ENCODE results near the gene ALDH4A1.
A peak's percentile ranks its signal among the peaks of the same experiment; 100 is the strongest.
"Not testable (repeated sequence)": the region's sequence is repeated elsewhere in the genome, so short reads cannot be mapped to it uniquely, and the experiment has no call there.

ALDH4A1 gene

DNA sequence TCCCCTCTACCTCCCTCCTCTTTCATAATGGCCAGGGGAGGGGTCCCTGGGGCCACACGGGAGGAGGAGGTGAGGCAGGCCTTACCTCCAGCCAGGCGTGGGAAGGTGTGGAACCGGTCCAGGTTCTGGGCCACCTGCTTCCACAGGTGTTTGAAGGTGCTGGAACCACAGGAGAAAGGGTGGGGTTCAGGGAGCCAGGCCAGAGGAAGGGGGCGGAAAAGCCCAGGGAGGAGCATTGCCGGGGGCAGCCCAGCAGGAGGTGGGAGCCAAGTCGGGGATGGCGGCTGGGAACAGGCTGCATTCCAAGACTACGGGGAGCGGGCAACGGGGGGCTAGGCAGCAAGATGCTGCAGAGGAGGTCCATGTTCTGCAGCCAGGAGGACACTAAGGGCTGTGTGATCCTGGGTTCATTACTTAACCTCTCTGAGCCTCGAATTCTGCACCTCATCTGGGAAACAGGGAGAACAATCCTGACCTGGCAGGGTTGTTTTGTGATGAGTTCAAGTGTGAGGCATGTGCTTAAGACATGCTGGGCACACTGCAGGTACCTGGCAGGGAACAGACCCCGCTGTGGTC is 23.1 kb downstream of the ALDH4A1 start:
- no peak for DNase-seq (ENCODE audit: low spot score)

DNA sequence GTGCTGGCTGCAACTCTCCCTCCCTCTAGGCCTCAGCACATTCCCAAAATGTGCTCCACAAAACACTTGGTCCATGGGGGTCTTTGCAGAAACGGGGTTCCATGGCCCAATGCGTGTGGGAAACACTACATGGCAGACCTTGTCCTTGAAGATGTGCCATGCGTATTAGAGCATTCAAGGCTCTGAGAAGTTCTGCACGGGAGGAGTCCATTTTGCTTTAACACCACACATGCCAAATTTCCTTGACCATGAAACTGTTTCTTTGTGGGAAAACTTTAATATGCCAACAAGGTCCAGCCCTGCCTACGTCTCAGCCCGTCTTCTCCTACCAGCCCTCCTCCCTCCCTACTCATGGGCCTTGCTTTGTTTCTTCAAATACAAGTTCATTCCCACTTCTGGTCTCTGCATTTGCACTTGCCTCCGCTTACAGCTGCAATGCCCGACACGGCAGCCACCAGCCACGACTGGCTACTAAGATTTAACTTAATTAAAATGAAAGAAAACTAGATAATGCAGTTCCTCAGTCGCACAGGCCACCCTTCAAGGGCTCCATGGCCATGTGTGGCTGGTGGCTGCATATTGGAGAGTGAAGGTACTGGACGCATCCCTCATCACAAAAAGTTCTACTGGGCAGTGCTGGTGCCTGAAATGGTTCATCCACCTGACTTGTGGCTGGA is 23.7 kb downstream of the ALDH4A1 start:
- no peak for DNase-seq (ENCODE audit: low spot score)

GRCh38 chr1:18877282-18877681 is 25.1 kb downstream of the ALDH4A1 start:
- DNase-seq (ENCODE audit: low spot score): no peak

DNA sequence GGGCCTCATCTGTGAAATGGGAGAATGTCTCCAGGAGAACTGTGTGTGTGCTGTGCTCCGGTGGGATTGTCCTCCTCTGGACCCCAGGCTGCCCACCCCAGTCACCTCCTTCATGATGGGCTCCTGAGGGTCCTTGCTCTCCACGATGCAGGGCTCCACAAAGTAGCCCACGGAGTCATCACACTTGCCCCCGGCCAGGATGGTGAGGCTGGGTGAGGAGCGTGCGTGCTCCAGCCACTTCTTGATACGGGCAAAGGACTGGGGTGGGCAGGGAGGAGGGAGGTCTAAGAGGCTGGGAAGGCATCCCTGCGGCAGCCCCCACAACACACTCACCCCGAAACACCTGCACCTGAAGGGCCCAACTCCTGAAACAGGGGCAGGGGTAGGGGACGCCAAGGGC is 26.1 kb downstream of the ALDH4A1 start:
- DNase-seq (ENCODE audit: low spot score): no peak

DNA sequence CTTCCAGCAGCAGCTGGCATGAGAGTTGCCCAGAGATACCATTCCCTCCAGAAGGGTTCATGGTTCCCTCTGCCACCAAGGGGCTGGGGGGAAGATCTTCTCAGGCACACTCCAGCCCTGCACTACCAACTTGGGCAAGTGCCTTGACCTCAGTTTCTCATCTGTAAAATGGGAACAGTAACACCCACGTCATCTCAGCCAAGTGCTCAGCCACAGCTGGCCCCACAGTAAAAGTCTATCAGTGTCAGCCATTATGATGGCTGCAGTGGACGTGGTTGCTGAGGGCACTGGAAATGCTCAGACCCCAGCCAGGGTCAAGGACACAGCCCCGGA is 26.6 kb downstream of the ALDH4A1 start:
- no peak for DNase-seq (ENCODE audit: low spot score)

DNA sequence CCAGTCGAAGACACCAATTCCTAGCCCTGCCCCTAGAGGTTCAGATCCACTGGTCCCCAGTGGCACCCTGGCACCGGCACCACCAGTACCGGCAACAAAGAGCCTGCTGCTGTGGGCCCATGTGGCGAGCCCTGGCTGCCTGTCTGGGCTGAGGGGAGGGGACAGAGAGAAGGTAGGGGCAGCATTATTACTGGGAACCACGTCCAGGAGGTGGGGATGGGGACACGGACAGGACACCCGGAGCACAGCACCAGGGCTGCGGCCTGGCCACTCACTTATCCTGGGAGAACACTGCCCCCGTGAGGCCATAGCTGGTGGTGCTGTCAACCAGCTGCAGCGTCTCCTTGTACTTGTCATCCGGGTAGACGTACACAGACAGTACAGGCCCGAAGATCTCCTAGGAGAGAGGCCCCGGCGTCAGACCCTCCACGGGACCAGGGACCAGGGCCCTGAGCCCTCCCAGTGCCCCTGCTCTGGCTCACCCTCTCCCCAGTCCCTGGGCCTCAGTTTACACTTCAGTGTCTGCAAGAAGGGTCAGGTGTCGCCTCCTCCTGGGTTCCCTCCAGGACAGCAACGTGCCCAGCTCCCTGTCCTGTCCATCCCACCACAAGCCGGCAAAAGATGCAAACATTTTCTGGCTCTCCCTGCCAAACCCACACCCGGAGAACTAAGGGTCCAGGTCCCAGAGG is 27.1 kb downstream of the ALDH4A1 start:
- peak; percentile 90 for DNase-seq (ENCODE audit: low spot score)

GRCh38 chr1:18874600-18874999 is 27.8 kb downstream of the ALDH4A1 start:
- no peak for DNase-seq (ENCODE audit: low spot score)

- DNase-seq (ENCODE audit: low spot score): no peak
Observed at GRCh38 chr1:18874036-18874435, 28.3 kb downstream of the ALDH4A1 start.

DNA sequence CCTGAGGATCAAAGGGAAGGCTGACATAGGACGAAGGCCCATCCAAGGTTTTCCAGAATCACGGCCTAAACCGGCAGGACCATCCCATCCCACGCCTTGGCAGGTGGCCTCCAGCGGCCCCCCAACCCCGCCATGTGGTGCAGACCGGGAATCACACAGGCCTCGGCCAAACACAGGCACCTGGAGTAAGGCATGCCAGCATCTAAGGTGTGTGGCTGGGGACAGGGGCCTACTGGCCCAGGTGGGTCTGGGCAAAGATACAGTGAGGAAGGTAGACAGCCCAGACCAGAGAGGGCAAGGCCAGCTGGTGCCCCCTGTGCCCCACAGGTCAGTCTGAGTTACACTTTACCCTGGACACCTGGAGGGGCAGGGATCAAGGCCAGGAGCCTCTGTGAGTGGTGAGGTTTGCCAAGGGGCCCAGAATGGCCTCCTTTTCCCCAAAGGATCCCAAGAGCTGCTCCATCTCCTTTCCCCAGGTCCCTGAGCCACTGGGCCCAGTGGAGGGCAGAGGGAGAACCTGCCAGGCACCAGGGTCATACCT is 30.2 kb downstream of the ALDH4A1 start:
- DNase-seq (ENCODE audit: low spot score): no peak

DNA sequence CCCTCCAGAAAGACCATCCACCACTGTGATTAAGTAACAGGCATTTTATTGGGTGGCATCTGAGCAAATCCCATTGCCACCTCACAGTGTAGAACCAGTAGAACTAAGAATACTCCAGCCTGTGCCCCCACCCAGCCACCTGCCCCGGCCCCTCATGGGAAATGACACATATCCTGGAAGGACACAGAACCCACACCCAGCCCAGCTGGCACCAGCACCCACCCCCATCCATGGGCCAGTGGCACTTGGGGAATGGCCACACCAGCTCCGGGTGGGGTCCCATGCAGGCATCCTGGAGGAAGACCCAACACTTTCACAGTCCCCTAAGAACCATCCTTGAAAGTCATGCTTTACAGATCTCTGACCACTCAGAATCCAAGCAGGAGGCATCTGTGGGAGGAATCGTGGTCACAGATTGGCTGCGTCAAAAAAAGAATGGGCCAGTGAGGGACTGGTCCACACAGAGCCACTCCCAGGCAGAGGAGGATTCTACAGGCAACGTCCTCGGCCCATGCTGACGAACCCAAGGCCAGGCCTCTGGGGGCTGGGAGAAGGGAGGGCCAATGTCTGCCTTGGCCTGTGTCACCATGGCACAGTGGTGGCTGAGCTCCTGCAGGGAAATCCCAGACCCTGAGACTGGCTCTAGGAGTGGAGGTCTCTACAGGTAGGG is 30.8 kb downstream of the ALDH4A1 start:
- no peak for DNase-seq (ENCODE audit: low spot score)

DNA sequence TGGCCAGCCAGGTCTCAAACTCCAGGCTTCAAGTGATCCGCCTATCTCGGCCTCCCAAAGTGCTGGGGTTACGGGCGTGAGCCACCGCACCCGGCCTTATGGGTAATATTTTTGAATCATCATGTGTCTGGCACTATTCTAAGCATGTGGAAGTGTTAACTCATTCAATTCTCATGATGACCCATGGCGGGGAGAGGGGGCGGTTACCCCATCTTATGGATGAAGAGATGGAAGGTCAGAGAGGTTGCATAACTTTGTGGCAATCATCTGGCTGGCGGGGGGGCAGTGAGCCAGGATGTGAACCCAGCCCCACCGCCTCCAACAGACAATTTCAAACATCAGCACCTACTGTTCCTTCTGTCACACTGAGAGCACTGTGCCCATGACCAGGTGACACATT is 31.4 kb downstream of the ALDH4A1 start:
- DNase-seq (ENCODE audit: low spot score): no peak

DNA sequence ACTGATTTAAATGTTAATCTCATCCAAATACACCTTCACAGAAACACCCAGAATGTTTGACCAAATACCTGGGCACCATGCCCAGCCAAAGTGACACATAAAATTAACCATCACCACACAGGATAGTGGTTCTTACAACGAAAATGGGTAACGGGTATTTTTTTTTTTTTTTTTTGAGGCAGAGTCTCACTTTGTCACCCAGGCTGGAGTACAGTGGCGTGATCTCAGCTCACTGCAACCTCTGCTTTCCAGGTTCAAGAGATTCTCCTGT is 31.8 kb downstream of the ALDH4A1 start:
- DNase-seq (ENCODE audit: low spot score): not testable (repeated sequence)

DNA sequence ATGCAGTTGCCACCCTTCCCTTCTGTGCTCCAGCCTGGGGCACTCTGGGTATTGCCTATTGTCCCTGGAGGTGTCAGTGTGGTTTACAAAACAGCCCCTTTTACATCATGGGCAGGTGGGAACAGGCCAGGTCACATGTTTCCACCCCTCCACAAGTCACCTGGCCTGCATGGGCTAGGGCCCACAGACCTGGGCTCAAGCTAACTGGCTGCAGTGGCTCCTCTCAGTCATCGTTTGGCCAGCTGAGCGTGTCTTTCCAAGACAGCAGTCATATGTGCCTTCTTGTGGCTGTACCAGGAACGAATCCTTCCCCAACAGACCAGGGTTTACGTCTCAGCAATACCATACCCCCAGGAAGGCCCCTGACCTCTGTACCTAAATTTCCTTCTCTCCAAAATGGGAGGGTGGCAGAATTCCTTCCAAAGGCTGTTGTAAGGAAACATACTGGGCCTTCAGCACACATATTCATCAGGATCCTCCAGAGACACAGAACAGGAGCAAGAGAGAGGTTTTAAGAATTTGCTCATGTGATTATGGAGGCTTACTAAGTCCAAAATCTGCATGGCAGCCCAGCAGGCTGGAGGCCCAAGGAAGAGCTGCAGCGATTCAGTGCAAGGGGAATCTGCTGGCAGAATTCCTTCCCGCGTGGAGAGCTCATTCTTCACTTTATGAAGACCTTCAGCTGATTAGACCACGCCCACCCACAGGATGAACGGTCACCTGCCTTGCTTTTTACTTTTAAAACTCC is 32.3 kb downstream of the ALDH4A1 start:
- no peak for DNase-seq (ENCODE audit: low spot score)

DNA sequence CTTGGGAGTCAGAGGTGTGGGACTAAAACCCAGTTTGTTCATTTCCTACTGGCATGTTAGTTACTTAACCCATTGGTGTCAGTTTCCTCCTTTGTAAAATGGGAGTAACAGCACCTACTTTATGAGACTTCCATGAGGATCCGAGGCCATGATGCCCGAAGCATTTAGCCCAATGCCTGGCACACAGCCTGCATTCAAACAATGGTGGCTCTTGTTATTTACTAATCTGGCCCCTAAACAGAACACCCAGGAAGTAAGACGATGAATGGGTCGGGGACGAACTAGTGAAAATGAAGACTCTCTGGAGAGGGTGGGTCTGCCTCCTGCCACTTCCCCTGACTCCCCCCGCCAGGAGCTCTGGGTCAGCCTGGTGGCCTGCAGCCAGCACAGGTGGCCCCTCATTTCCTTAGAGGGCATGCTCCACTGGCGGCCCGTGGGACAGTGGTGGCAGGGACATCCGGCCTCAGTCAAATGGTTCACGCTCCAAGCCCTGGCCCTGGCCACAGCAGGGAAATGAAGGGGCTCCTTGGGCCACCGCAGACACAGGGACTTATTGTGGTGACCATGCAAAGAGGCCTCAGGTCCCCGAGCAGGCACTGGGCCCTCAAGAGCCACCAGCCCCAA is 33.4 kb downstream of the ALDH4A1 start:
- DNase-seq (ENCODE audit: low spot score): no peak

- no peak for DNase-seq (ENCODE audit: low spot score)
Observed at GRCh38 chr1:18868354-18868753, 34.0 kb downstream of the ALDH4A1 start.

DNA sequence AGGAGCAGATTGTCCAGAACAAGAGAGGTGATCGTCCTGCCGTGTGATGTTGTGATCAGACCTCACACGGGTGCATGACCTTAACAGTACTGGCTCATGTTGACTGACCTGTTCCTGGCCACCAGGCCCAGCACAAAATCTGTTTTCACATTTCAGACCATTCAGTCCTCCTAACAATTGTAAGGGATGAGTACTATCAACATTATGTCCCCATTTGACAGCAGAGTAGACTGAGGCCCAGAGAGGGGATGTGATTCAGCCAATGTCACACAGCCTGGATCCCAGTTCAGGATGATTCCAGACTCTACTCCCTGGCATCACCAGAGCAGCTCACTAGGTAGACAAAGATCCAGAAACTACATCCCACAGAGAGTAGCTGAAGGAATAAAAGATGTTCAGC is 35.5 kb downstream of the ALDH4A1 start:
- DNase-seq (ENCODE audit: low spot score): no peak

DNA sequence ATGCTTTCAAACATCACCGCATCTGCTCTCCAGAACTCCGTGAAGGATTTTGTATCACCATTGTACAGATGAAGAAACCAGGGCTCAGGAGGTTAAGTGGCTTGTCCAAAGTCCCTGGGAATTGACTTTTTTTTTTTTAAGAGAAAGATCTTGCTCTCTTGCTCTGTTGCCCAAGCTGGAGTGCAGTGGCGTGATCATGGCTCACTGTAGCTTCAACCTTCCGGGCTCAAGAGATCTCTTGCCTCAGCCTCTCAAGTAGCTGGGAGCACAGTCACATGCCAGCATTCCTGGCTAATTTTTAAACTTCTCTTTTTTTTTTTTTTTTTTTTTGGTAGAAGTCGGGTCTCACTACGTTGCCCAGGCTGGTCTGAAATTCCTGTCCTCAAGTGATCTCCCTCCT is 36.0 kb downstream of the ALDH4A1 start:
- no peak for DNase-seq (ENCODE audit: low spot score)

DNA sequence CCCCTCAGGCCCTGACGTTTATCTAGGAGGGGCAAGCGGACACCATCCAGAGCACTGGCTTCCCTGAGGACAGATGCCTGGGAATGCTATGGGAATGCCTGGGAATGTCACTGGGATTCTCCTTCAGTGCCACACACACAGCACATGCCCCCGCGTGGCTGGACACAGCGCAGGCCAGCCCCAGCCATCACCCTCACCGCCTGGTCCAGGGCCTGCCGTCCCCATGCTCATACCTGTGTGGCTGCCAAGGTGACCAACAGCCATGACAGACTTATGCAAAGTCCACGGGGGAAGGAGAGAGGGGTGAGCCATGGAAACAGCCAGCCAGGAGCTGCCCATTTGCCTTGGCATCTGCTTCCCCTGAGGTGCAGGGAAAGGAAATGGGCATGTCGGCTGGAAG is 37.2 kb downstream of the ALDH4A1 start:
- no peak for DNase-seq (ENCODE audit: low spot score)

DNA sequence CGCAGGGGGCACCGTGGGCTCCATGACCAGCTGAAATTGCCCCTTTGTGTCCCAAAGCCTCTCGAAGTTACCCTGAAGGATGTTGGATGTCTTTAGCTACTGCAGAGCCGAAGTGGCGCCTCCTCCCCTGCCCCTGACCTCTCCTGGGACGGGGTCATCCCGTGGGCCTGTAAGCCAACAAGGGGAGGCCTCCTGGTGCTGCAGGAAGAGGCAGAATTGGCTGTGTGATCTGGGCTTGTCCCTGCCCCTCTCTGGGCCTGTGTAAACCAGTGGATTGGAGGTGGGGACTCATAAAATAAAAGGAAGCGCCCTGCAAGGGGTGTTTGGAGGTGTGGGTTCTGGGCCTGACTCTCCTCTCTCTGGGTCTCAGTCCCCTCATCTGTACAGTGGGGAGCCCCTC is 40.8 kb downstream of the ALDH4A1 start:
- no peak for DNase-seq (ENCODE audit: low spot score)

DNA sequence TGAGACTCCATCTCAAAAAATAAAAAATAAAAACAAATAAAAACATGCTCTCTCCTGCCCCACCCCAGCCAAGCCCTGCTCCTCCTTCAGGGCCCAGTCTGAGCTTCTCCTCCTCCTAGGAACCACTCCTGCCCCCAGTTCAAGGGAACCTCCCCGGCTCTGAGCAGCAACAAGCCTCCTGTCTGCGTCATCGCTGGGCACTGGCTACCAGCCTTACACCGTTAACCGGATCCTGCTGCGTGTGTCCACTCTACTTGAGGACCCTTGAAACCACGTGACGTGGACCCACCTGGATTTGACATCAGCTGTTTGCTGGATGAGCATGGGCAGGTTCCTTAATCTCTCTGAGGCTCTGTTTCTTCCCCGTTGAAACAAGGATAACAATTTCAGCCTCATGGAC is 41.3 kb downstream of the ALDH4A1 start:
- no peak for DNase-seq (ENCODE audit: low spot score)

GRCh38 chr1:18859560-18859959 is 42.8 kb downstream of the ALDH4A1 start, which contains the start of gene TAS1R2:
TSS of gene TAS1R2 (minus strand) at chr1:18859660. CDS start at chr1:18859660, 0 bp downstream.
- no peak for DNase-seq (ENCODE audit: low spot score)

Data from AG08395 (cell line).